RCC 7860 (cell line): ENCODE measurements around the gene RASAL3.
A peak's percentile ranks its signal among the peaks of the same experiment; 100 is the strongest.
"Not testable (repeated sequence)": the region's sequence is repeated elsewhere in the genome, so short reads cannot be mapped to it uniquely, and the experiment has no call there.

Experiments used
- DNase-seq: peaks from one replicate; pipeline ENCODE4 v3.0.0-alpha.2; 2015; ENCODE audit warnings: low spot score
- FAIRE-seq: peaks from 2 replicates; lab custom pipeline; 2012; peaks lifted over from hg19 to GRCh38; lab: Jason Lieb, UNC

The RASAL3 gene

GRCh38 chr19:15421721-15422260 is 42.6 kb downstream of the RASAL3 start:
- DNase-seq (no peak), FAIRE-seq (no peak)

GRCh38 chr19:15421136-15421695 is 43.1 kb downstream of the RASAL3 start:
- no peak for FAIRE-seq
- no peak for DNase-seq

GRCh38 chr19:15419413-15420025 is 44.8 kb downstream of the RASAL3 start:
- DNase-seq (no peak), FAIRE-seq (no peak)

GRCh38 chr19:15418579-15419412 is 45.5 kb downstream of the RASAL3 start, which contains the start of gene AKAP8L:
Gene AKAP8L, minus strand, starts transcription at chr19:15418988. Its CDS starts 65 bp downstream, at chr19:15418923.
- peak; percentile 100 for DNase-seq
- FAIRE-seq: peak; percentile 94

GRCh38 chr19:15418231-15418578 is 46.1 kb downstream of the RASAL3 start:
- FAIRE-seq: no peak
- DNase-seq: peak; percentile 15

- FAIRE-seq (no peak), DNase-seq (no peak)
These were observed 46.6 kb downstream of the RASAL3 start for GRCh38 chr19:15417699-15418098.

- no peak for DNase-seq
- no peak for FAIRE-seq
These were observed 51.5 kb downstream of the RASAL3 start for GRCh38 chr19:15412832-15413231.

- not testable (repeated sequence) for DNase-seq, FAIRE-seq
These were observed 53.0 kb downstream of the RASAL3 start for GRCh38 chr19:15411351-15411750.

GRCh38 chr19:15404780-15405211 is 59.5 kb downstream of the RASAL3 start:
- no peak for DNase-seq
- no peak for FAIRE-seq

- FAIRE-seq (no peak), DNase-seq (no peak)
These were observed 60.1 kb downstream of the RASAL3 start for GRCh38 chr19:15404097-15404779.

GRCh38 chr19:15403151-15403531 is 61.2 kb downstream of the RASAL3 start:
- DNase-seq (no peak), FAIRE-seq (no peak)

GRCh38 chr19:15402411-15403150 is 61.8 kb downstream of the RASAL3 start:
- DNase-seq (no peak), FAIRE-seq (no peak)
